HepG2 (cell line): Measurements from ENCODE around the gene HEPHL1. TPM values are rescaled to one million over a fixed set of nuclear protein-coding genes. Genes with fewer than 3 reads are reported as not detected.

ENCODE experiments used
- ATAC-seq: fragments of 200-7000 bp; cut with Tn5 transposase; 3 replicates; pipeline ENCODE4 v1.9.1; 2020; ENCODE audit warnings: mild to moderate bottlenecking, moderate library complexity
- BruUV-seq: library from RNA; stranded (reverse); fragments of 400-500 nt; replicated peaks from 2 replicates; lab custom pipeline; 2021; lab: Mats Ljungman, UMichigan
- CTCF ChIA-PET: fragments of 300-600 bp; formaldehyde crosslinking; extraction: SDS; loops from one replicate; lab custom pipeline; 2021; ENCODE audit warnings: low total read pairs, inconsistent platforms, low intra/inter-chr PET ratio; lab: Yijun Ruan, JAX
- POLR2A ChIA-PET: fragments of 350-600 bp; sonication (Branson Sonifier 250); formaldehyde crosslinking; loops from one replicate; lab custom pipeline; 2020; ENCODE audit warnings: antibody characterized with exemption, inconsistent platforms; lab: Yijun Ruan, JAX
- DNase-seq: peaks from one replicate; pipeline ENCODE4 v3.0.0-alpha.2; 2015; ENCODE audit warnings: low spot score
- FAIRE-seq: peaks from 3 replicates; lab custom pipeline; 2011; peaks lifted over from hg19 to GRCh38; lab: Jason Lieb, UNC
- H2AFZ ChIP-seq: one replicate; pipeline ENCODE4 v1.6.1; 2011; ENCODE audit warnings: low read length, inconsistent platforms
- H3K27ac ChIP-seq: fragments of 300-600 bp; 3 replicates; pipeline ENCODE4 v1.8.0; 2011; ENCODE audit warnings: mixed run types, mild to moderate bottlenecking, mixed read lengths, low read length, inconsistent platforms; ENCODE audit not compliant: insufficient read depth; ENCODE audit errors: extremely low read length
- H3K27me3 ChIP-seq, 2 experiments: fragments of 200-600 bp in 1 of 2; 2 replicates in 1 of 2; 3 replicates in 1 of 2; pipeline versions ENCODE4 v1.6.0 to v1.8.0; 2011; ENCODE audit warnings: low read length in 2 of 2, mild to moderate bottlenecking in 2 of 2, moderate library complexity in 2 of 2, inconsistent platforms in 1 of 2; ENCODE audit not compliant: insufficient read depth in 2 of 2, control insufficient read depth in 1 of 2
- H3K36me3 ChIP-seq, 2 experiments: fragments of 200-600 bp in 1 of 2; replicated peaks in 1 of 2; 2 replicates in 1 of 2; 3 replicates in 1 of 2; pipeline versions ENCODE4 v1.5.1 to v1.8.0; 2011; ENCODE audit warnings: low read length in 2 of 2, inconsistent platforms in 1 of 2; ENCODE audit not compliant: insufficient read depth in 2 of 2, control insufficient read depth in 1 of 2
- H3K4me1 ChIP-seq: 2 replicates; pipeline ENCODE4 v1.5.1; 2012; ENCODE audit warnings: low read length, inconsistent platforms; ENCODE audit not compliant: insufficient read depth
- H3K4me2 ChIP-seq: 2 replicates; pipeline ENCODE4 v1.6.0; 2011; ENCODE audit warnings: low read depth, low read length, inconsistent platforms
- H3K4me3 ChIP-seq, 3 experiments: fragments of 200-600 bp in 1 of 3; sonication (generic), shearing (Covaris generic) in 1 of 3; replicated peaks in 1 of 3; 2 replicates each; pipeline ENCODE4 v1.5.1; 2011 to 2016; ENCODE audit warnings: low read length in 3 of 3, inconsistent platforms in 2 of 3, low read depth in 2 of 3, mild to moderate bottlenecking in 2 of 3, control low read depth in 1 of 3, mixed read lengths in 1 of 3; ENCODE audit not compliant: insufficient read depth in 1 of 3
- H3K79me2 ChIP-seq: one replicate; pipeline ENCODE4 v1.6.1; 2011; ENCODE audit warnings: low read length, inconsistent platforms; ENCODE audit not compliant: insufficient read depth
- H3K9ac ChIP-seq: 2 replicates; pipeline ENCODE4 v1.6.0; 2011; ENCODE audit warnings: mild to moderate bottlenecking, low read depth, low read length, inconsistent platforms; ENCODE audit not compliant: insufficient read depth
- H3K9me3 ChIP-seq: 2 replicates; pipeline ENCODE4 v1.5.1; 2012; ENCODE audit warnings: mild to moderate bottlenecking, low read length
- H4K20me1 ChIP-seq: 2 replicates; pipeline ENCODE4 v1.6.0; 2011; ENCODE audit warnings: inconsistent platforms, mild to moderate bottlenecking, low read length, moderate library complexity; ENCODE audit not compliant: insufficient read depth
- EP300 ChIP-seq, 3 experiments: sonication (generic) in 1 of 3; formaldehyde crosslinking in 1 of 3; IDR thresholded peaks; 2 replicates each; pipeline versions ENCODE4 v1.5.1 to v1.6.1; 2011 to 2020; ENCODE audit warnings: low read depth in 2 of 3, low read length in 2 of 3, borderline replicate concordance in 1 of 3, improper control_type of control experiment in 1 of 3, mild to moderate bottlenecking in 1 of 3, missing genetic modification reagents in 1 of 3, moderate library complexity in 1 of 3
- HNRNPH1 ChIP-seq: fragments of 200-400 bp; formaldehyde crosslinking; optimal IDR thresholded peaks from 2 replicates; pipeline ENCODE3; 2017; ENCODE audit warnings: mild to moderate bottlenecking, low read depth, low read length
- KDM2A ChIP-seq: sonication (generic); formaldehyde crosslinking; IDR thresholded peaks from 2 replicates; pipeline ENCODE4 v1.4.0; 2020; ENCODE audit warnings: low read depth, missing genetic modification reagents, borderline replicate concordance
- MEIS2 ChIP-seq: sonication (generic); formaldehyde crosslinking; IDR thresholded peaks from 2 replicates; pipeline ENCODE4 v1.9.0; 2021; ENCODE audit warnings: mild to moderate bottlenecking, missing genetic modification reagents
- NR0B2 ChIP-seq: sonication (generic); formaldehyde crosslinking; IDR thresholded peaks from 2 replicates; pipeline ENCODE4 v1.4.0; 2020; ENCODE audit warnings: mild to moderate bottlenecking, missing genetic modification reagents
- RNF219 ChIP-seq: sonication (generic); formaldehyde crosslinking; IDR thresholded peaks from 2 replicates; pipeline ENCODE4 v1.5.0; 2020; ENCODE audit warnings: mild to moderate bottlenecking, missing genetic modification reagents
- SKIL ChIP-seq: sonication (generic); formaldehyde crosslinking; IDR thresholded peaks from 2 replicates; pipeline ENCODE4 v1.8.0; 2022; ENCODE audit warnings: missing genetic modification reagents, mild to moderate bottlenecking, moderate library complexity, borderline replicate concordance
- SMAD9 ChIP-seq: sonication (generic); formaldehyde crosslinking; IDR thresholded peaks from 2 replicates; pipeline ENCODE4 v1.5.1; 2020; ENCODE audit warnings: mild to moderate bottlenecking, missing genetic modification reagents
- TBX3 ChIP-seq: fragments of 450-650 bp; IDR thresholded peaks from 2 replicates; pipeline ENCODE4 v1.6.1; 2017; ENCODE audit warnings: antibody characterized with exemption, mild to moderate bottlenecking, inconsistent platforms, borderline replicate concordance
- YEATS4 ChIP-seq: sonication (generic); formaldehyde crosslinking; IDR thresholded peaks from 2 replicates; pipeline ENCODE4 v1.4.0; 2020; ENCODE audit warnings: missing genetic modification reagents, borderline replicate concordance
- ZNF205 ChIP-seq: IDR thresholded peaks from 2 replicates; pipeline ENCODE4 v1.6.1; 2018; ENCODE audit warnings: missing biosample characterization, missing genetic modification reagents
- ZNF275 ChIP-seq: sonication (generic); formaldehyde crosslinking; IDR thresholded peaks from 2 replicates; pipeline ENCODE4 v1.8.0; 2022; ENCODE audit warnings: missing genetic modification reagents, mild to moderate bottlenecking, inconsistent platforms, borderline replicate concordance
- ZNF503 ChIP-seq: sonication (generic); formaldehyde crosslinking; IDR thresholded peaks from 2 replicates; pipeline ENCODE4 v1.4.0; 2020; ENCODE audit warnings: missing genetic modification reagents
- ZNF569 ChIP-seq: sonication (generic); formaldehyde crosslinking; IDR thresholded peaks from 2 replicates; pipeline ENCODE4 v1.5.0; 2020; ENCODE audit warnings: mild to moderate bottlenecking, missing genetic modification reagents, moderate library complexity, borderline replicate concordance
- ZSCAN12 ChIP-seq: sonication (generic); formaldehyde crosslinking; IDR thresholded peaks from 2 replicates; pipeline ENCODE4 v1.9.0; 2021; ENCODE audit warnings: mild to moderate bottlenecking, missing genetic modification reagents
- WGBS: methylation state at CpG from one replicate; pipeline ENCODE4 v1.1.6; 2017; ENCODE audit warnings: low lambda C conversion rate; 5-methylcytosine and 5-hydroxymethylcytosine counted together
- in situ Hi-C: cut with HindIII; loops from 2 replicates; pipeline ENCODE4 v1.10.0; 2017; ENCODE audit warnings: low pct_unique_long_range_greater_than_20kb; ENCODE audit not compliant: extremely low pct_ligation_motif_present
- intact Hi-C: fragments of 100-400 bp; cut with micrococcal nuclease; formaldehyde crosslinking; loops from one replicate; pipeline ENCODE4 v1.10.0; 2022; ENCODE audit not compliant: unreplicated experiment
- polyA plus RNA-seq, 8 experiments: library from polyadenylated mRNA; depleted of rRNA in 3 of 8; stranded (reverse) in 7 of 8; unstranded in 1 of 8; fragments of >200 nt; fragmentation: Illumina TruSeq in 4 of 8; extraction: Trizol in 4 of 8; gene quantifications; 2 replicates each; pipeline versions ENCODE4 v1.2.1 to v1.2.3, GENCODE V29; 2011 to 2016; ENCODE audit warnings: low read depth in 4 of 8, missing spikeins in 1 of 8, mixed read lengths in 1 of 8; ENCODE audit not compliant: insufficient read depth in 1 of 8
- total RNA-seq, 5 experiments: library from RNA; depleted of rRNA; stranded (reverse); fragments of >200 nt; fragmentation: Illumina TruSeq; extraction: Trizol; gene quantifications; 2 replicates each; pipeline ENCODE4 v1.2.3, GENCODE V29; 2016; ENCODE audit warnings: low read depth in 1 of 5

Gene HEPHL1
- total and polyA plus RNA-seq, 2 of the 13 experiments (the other 11 are each of a cell fraction or from before 2014, with no cell fraction given) = 0.04 to 0.05 TPM

- 11% methylated on average over 1 of the region's 1 CpG for WGBS
- BruUV-seq = no TSS peak
- Histone ChIP-seq H3K36me3 (no peaks in the 10 kb centered on the region), H3K4me3 (no peak overlapping the region), H4K20me1 (no peaks in the 10 kb centered on the region), H3K4me1 (no peaks in the 10 kb centered on the region), H3K4me2 (no peak overlapping the region), H3K9me3 (no peaks in the 10 kb centered on the region), H2AFZ (no peak overlapping the region), H3K79me2 (no peaks in the 10 kb centered on the region), H3K27ac (no peak overlapping the region), H3K9ac (no peak overlapping the region), H3K27me3 (no peaks in the 10 kb centered on the region)
- ATAC-seq = no peak
- ChIA-PET POLR2A (no interaction called here), CTCF (no interaction called here)
- no peak for FAIRE-seq
- intact Hi-C loops = no loop called here
- in situ Hi-C loops = no loop called here
- no peak for DNase-seq
- no peak for TF ChIP-seq ZNF205 (CRISPR knock-in tag)
- no peak for TF ChIP-seq KDM2A
- no peak for TF ChIP-seq SMAD9 (CRISPR knock-in tag)
- TF ChIP-seq HNRNPH1 = no peak
- TF ChIP-seq ZNF503 = no peak
- TF ChIP-seq MEIS2 (CRISPR knock-in tag) = no peak
- TF ChIP-seq ZSCAN12 (CRISPR knock-in tag) = no peak
- no peak for TF ChIP-seq NR0B2
- no peak for TF ChIP-seq YEATS4 (CRISPR knock-in tag)
- TF ChIP-seq RNF219 (CRISPR knock-in tag) = no peak
- TF ChIP-seq ZNF275 = no peak
- no peak for TF ChIP-seq ZNF569
- no peak for TF ChIP-seq SKIL (CRISPR knock-in tag)
- no peak for TF ChIP-seq TBX3
- no peak for TF ChIP-seq EP300 (IDR thresholded peaks at IDR 0.05; ENCODE audit: low read depth in 2 of 2, low read length in 2 of 2)
- TF ChIP-seq EP300 (CRISPR knock-in tag; IDR thresholded peaks at IDR 0.05; ENCODE audit: borderline replicate concordance) = no peak
Observed at GRCh38 chr11:94049351-94049750, 28.2 kb downstream of the HEPHL1 start.
